GM19023 (cell line): ENCODE data around the gene TCF3.

Source experiments
- ATAC-seq: cut with Tn5 transposase; IDR thresholded peaks from one replicate; pipeline ENCODE4 v1.9.1; 2021; ENCODE audit warnings: mild to moderate bottlenecking, moderate library complexity; ENCODE audit not compliant: unreplicated experiment

The TCF3 gene

DNA sequence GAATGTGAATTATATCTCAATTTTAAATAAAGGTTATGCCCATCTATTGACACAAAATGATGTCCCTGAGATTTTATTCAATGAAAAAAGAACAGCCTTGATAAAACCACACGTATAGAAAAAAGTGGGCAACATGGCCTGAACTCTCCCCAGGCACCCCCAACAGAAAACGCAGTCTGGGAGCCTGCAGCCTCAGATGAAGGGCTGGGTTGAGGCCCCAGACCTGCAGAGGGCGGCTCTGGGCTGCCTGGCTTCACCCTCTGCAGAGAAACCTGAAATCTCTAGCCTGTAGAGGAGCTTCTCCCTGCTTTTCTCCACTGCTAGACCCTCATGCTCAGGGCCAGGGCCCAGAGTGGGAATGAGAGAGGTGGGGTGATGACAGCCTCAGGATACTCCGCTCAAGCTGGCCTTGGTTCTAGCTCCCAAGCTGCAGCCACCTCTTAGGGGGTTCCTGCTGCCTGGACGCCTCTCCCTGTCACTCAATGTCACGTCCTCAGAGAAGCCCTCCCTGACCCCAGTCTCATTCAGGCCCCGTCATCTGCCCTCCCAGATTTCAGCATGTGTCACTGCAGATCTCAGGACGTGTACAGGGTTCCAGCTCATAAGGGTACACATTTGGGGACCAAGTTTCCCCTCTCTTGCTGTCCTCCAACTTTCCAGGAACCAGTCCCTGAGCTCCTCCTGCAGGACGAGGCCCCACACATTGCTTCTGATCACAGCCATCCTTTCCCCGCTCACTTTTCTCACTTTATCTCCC is 61.6 kb downstream of the TCF3 start:
- ATAC-seq, result no peak

DNA sequence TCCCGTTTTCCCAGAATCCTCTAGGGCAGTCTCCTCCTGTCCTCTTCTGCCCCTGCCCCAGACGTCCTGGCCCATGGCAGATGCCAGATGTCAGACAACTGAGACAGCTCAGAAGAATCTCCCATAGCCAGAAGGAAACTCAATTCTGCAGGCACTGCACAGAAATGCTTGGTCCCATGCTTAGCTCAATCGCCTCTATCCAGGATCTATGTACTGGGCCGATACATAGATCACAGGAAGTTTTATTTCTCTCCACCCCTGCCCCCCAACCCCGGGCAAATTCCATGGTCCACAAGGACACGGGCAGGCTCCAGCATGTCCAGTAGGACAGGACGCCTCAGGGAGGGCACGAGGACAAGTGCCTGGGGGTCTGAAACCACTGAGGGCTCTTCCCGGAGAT is 64.5 kb downstream of the TCF3 start:
- ATAC-seq, result no peak

DNA sequence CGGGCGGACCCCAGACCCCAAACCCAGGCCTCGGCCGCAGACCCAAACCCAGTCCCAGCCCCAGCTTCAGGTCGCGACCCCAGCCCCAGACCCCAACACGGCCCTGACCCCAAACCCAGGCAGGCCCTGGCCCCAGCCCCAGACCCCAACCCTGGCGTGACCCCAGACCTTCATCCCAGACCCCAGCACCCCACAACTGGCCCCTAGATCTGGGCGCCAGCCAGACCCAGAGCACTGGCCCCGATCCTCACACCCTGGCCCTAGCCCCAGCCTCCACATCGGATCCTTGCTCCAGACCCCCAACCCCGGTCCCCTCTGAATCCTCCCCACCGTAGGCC is 67.2 kb downstream of the TCF3 start:
- ATAC-seq, result no peak

DNA sequence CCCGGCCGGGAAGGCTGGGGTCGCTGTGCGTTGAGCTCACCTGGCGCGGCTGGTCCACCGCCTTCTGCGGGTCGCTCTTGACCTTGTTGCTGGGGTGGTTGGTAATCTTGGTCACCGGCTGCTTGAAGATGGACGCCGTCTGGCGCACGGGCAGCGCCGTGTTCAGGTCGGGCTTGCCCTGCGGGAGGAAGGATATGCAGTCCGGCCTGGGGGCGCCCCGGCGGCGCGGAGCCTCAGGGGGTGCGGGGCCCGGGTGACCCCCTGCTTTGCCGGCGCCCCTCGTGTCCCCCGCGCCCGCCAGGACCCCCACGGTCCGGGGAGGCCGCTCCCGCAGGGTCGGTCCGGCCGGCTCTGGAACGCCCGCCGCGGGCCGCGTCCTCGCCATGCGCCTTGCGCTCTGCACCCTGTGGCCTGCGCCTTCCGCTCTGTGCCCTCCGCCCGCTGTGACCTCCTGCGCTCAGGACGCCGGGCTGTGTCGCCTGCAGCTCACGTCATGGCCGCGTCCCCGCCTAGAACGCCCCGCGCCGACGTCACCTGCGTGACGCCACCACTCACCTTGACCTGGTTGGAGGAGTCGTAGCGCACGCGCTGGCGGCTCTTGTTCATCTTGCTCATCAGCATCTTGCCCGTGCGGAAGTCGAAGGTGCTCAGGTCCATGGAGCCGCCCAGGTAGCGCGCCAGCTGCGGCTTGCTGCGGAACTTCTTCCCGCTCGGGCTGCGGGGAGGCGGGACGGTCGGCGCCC is 67.7 kb downstream of the TCF3 start:
- no peak for ATAC-seq

DNA sequence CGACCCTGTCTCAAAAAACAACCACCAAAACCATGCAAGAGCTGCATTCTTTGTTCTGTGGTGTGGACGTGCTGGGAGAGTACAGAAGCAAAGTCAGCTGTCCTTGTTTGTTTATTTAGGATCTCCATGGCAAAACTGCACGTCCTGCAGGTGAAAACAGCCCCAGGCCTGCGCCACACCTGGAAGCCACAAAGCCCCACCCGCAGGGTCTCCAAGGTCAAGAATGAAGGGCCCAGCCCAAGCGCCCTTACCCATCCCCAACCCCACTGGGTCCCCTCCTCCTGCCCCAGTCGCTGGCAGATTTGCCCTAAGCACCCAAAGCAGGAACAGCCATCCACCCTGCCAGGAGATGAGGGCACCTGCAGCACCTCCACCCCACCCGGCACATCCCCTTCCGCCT is 70.2 kb downstream of the TCF3 start:
- no peak for ATAC-seq

DNA sequence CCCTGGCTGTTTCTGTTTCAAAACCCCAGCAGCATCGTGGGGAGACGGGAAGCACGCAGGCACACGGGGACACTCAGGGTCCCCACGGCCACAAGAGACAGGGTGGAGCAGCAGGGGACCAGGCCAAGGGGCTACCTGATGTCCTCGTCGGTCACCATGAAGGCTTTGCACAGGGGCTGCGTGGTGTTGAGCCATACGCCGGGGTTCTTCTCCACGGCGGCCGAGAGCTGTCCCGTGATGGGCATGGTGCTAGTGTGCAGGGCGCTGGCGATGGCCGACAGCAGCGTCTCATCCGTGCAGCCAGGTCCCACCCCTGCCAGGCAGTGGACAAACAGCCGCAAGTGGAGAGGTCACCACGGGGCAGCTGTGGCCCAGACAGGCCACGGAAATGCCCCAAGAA is 71.5 kb downstream of the TCF3 start:
- ATAC-seq, result no peak

DNA sequence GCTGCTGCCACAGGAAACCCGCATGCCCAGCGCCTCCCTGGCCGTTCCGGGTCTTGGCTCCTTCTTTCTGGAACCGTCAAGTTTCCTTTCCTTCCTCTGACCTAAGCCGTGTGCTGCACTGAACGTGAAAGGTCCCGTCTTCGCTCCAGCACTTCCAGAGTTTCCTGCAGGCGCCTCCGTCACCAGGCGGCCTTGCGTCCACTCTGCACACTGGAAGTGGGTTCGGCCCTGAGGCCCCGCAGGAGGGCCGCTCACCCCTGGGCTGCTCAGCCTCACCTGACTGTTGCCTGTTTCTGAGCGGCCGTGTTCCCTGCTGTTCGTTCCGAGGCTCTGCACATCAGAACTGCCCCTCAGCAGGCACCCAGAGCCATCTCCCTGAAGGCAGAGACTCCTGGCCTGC is 72.0 kb downstream of the TCF3 start:
- ATAC-seq, result no peak

DNA sequence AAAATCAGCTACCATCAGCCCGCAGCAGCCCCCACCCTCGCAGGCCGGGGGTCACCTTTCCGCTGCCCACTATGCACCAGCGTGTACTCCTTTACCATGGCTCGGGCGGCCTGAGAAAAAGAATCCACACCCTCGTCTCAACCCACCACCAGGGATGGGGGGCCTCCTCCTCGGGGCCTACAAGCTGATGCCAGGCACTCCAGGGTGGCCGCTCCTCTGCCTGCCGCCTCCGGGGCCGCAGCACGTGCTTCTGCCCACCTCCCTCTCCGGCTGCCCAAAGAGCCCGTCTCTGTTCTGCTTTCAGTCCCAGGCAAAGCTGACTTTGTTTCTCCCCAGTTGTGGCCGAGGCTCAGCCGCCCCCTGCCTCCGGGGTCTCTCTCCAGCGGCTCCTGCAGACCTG is 73.2 kb downstream of the TCF3 start:
- ATAC-seq, result no peak

DNA sequence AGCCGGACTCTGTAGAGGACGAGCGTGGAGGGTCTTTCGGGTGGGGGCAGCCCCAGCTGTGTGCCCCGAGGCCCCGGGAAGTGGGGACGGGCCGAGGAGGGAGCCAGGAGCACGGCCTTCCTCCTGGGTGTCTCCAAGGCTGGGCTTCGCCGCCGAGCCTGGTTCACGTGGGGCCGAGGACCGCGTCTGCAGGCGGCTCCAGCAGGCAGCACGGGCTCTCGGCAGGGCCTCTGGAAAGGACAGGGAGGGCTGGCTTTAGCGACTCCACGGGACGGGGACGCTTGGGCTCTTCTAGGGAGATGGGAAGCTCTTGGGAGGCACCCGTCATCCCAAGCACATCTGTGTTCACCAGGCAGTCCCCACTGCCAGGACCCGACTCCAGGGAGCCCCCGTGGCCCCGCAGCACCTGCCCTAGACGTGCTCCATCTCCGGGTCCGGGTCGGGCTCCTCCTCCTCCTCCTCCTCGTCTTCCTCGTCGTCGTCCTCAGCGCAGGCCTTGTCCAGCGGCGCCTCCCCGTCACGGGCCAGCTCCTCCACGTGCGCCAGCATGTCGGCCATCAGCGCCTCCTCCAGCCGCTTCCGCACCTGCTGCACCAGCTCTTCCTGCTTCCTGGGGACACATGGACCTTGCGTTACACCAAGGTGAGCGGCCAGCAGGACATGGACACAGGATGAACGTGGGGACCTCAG is 74.3 kb downstream of the TCF3 start:
- ATAC-seq, result no peak

DNA sequence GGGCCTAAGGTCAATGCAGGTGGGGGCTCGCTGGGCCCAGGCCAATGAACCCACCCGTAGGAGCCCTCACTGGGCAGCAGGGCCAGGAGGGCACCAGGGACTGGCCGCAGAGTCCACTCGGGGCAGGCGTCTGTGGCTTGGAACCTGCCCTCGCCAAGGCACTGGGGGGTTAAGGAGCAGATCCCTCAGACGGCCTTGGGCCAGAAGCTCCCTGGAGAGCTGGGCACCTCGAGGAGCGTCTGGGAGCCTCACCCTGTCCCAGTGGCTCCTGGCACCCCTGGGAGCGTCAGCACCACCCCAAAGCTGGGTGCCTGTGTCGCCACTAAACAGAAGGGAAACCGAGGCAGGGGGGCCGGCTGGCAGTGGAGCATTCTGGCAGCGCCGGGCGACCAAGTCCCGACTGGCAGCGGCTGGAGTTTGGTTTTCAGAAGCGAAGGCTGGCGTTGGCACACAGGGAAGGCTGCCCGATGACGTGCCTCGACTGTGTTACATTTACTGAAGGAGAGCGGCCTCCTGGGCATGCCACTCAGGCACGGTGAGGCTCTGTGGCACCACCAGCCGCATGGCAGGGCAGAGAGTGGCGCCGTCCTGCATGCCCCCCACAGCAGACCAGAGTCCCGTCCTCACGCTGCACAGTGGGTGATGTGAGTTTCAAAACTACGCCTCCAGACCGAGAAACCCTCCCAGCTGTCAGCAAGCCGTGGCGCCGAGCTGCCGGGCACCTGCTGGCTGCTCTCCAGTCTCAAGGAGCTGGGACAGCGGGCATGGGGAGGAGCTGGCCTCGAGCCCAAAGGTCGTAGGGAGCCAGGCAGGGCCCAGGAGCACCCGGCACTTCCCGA is 75.1 kb downstream of the TCF3 start:
- ATAC-seq, result no peak

DNA sequence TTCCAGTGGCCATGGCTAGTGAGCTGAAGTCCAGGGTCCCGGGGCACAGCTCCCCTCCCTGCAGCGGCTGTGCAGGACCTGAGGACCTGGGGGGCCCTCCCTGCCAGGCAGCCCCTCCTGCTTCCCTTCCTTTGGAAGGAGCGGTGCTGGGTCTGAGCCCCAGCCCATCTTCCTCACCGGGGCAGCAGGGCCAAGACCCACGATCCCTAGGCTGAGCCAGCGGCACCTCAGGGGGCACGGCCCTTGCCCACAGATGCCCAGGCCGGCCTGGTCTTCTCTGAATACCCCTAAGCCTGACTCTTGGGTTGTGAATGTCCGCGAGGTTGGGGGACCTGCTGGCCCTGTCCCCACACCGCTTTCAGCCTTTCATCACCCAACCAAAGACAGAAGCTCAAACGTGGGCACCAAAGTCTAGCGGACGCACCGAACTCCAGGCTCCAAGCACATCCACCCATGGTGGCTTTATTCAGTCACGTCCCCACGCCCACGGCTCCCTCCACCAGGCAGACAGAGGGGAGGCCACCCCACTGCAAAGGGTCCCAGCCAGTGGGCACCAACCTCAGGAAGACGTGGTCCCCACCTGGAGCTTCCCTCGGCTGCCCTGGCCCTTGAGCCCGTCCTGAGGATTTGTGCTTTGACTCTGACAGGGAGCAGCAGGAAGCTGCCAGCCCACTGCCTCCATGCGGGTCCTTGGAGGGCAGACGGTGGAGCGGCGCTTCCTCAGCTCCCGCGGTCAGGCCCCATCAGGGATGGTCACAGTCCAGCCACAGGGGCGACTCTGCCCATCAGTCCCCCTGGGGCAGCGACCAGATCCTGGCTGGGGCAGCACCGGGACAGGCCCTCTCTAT is 75.9 kb downstream of the TCF3 start:
- ATAC-seq, result no peak

DNA sequence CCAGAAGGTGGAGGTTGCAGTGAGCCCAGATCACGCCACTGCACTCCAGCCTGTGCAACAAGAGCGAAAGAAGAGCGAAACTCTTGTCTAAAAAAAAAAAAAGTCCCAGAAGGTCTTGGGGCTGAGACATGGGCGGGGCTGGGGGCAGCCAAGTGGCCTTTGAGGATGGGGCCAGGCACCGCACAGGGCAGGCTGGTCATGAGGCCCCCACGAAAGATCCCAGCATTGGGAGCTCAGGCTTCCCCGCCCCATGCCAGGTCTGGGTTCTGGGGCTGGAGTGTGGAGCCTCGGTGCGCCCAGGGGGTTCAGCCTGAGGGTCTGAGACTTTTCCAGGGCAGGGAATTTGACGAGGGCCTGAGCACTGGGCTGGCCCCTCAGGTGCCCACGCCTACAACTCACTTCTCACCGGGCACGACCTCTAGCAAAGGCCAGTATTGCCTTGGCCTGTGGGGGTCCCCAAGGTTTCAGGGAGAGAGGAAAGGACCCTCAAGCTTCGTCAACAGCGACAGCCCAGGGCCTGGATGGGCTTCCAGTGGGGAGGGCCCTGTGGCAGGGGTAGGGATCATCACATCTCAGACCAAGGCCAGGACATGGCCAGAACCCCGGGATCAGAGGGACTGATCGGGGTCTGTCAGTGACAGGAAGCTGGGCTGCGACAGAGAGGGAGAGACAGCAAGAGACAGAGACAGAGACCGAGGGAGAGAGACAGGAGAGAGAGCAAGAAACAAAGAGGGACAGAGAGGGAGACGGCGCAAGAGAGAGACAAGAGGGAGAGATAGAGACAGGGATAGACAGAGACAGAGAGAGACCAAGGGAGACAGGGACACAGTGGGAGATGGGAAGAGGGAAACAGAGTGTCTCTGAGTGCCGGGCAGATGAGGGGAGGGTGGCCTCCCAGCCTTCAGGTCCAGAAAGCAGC is 76.8 kb downstream of the TCF3 start:
- no peak for ATAC-seq

DNA sequence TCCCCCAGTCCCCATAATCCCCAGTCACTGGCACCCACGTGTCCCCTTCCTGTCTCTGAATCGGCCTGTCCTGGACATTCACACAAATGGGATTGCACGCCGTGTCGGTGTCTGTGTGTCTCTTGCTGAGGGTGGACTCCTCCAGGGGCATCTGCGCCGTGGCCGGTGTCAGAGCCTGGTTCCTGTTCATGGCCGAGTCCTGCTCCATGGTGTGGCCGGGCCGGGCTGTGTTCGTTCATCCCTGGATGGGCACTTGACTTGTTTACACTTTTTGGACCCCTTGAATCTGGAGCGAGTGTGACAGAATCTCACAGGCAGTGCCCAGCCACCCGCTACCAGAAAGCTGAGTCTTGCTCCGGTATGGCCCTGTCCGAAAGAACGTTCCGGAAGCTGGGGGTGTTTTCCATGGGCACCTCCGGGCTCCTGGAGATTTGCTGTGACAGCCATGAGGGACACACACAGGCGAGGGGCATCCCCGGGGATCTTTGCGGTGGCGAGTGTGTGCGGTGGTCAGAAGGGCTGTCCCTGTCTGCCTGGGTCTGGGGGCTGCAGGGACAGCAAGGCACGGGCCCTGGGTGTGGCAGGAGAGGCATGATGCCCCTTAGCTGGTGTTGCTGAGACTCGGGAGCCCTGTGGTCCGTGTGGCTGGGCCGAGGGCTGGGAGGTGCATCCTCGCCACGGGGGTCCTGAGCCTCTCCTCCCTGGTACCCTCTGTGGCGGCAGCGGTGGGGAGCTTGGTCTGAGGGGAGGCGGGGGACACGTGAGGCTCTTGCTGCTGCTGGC is 77.9 kb downstream of the TCF3 start:
- ATAC-seq, result no peak

DNA sequence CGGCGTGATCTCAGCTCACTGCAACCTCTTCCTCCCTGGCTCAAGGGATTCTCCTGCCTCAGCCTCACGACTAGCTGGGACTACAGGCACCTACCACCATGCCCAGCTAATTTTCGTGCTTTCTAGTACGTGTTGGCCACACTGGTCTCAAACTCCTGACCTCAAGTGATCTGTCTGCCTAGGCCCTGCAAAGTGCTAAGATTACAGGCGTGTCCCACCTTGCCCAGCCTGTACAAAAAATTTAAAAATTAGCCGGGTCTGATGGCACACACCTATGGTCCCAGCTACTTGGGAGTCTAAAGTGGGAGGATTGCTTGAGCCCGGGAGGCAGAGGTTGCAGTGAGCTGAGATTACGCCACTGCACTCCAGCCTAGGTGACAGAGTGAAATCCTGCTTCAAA is 79.6 kb downstream of the TCF3 start:
- no peak for ATAC-seq

DNA sequence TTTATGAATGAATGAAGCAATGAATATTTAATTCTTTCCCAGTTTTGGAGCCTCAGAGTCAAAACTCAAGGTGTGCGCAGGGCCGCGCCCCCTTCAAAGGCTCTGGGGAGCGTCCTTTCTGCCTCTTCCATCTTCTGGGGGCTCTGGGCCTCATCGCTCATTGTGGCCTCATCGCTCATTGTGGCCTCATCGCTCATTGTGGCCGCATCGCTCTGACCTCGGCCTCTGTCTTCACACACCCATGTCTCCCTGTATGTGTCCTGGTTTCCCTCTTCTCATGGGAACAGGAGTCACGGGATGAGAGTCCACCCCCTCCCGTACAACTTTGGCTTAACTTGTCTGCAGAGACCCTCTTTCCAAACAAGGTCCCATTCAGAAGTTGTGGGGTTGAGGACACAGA is 81.1 kb downstream of the TCF3 start:
- ATAC-seq, result no peak

DNA sequence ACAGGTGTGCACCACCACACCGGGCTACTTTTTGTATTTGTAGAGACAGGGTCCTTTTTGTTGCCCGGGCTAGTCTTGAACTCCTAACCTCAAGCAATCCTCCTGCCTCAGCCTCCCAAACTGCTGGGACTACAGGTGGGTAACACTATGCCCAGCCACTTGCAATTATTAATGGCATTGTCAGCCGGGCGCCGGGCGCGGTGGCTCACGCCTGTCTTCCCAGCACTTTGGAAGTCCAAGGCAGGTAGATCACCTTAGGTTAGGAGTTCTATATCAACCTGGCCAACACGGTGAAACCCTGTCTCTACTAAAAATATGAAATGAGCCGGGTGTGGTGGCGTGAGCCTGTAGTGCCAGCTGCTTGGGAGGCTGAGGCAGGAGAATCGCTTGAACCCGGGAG is 81.6 kb downstream of the TCF3 start:
- ATAC-seq, result no peak

DNA sequence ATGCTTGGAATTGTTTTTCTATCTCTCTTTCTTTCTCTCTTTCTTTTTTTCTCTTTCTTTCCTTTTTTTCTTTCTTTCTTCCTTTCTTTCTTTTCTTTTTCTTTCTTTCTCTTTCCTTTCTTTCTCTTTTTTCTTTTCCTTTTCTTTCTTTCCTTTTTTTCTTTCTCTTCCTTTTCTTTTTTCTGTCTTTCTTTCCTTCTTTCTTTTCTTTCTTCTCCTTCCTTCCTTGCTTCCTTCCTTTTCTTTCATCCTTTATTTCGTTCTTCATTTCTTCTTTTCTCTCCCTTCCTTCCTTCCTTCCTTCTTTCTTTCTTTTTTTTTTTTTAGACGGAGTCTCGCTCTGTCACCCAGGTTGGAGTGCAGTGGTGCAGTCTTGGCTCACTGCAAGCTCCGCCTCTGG is 82.4 kb downstream of the TCF3 start:
- no peak for ATAC-seq

DNA sequence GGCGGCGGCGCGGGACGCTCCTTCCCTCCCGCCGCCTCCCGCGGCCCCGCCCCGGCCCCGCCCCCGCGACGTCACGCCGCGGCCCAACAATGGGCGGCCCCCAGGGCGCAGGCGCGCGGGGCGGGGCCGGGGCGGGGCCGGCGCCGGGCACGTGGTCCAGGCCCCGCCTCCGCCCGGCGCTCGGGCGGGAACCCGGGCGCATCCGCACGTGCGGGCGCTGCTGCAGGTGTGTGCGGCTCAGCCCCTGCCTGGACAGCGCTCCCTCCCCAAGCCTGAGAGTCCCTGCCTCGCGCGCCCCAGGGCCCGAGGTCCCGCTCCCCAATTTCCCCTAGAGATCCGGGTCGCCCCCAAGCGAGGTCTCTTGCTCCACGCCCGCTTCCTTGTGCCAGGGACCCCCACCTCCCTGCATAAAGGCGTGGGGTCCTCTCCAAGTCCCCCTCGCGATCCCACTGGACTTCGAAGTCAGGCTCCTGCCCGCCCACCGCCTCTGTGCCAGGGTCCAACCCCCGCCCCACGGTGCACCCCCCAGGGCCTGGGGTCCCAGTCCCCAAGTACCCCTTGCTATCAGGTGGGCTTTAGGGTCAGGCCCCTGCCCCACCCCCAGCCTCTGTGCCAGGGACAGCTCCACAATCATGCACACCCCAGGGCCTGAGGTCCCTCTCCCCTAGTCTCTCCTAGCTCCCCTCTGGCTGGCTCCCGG is 83.9 kb downstream of the TCF3 start, which contains the start of gene MEX3D:
TSS of gene MEX3D (minus strand) at position 6 of the 700 bp plus-strand sequence. CDS start 267 bp downstream, outside the sequence.
- ATAC-seq, result peak; percentile 65
